Uterus (tissue), 4 donors: Measurements from ENCODE around the gene ITGB5. TPM values are rescaled to one million over a fixed set of nuclear protein-coding genes. Genes with fewer than 3 reads are reported as not detected.

Experiments
- DNase-seq, 2 donors: peaks; one replicate each; pipeline ENCODE4 v3.0.0-alpha.2; 2019 to 2020
- H3K27ac ChIP-seq, 2 donors: fragments of 200-600 bp; sonication (generic); 1 replicate in 1 of 2; 2 replicates in 1 of 2; pipeline ENCODE4 v1.5.1; 2016 to 2018
- H3K27me3 ChIP-seq, 2 donors: fragments of 200-600 bp; sonication (generic); one replicate each; pipeline ENCODE4 v1.5.1; 2018 to 2019; ENCODE audit warnings: control low read depth in 1 of 2
- H3K36me3 ChIP-seq, 2 donors: fragments of 200-600 bp; sonication (generic); one replicate each; pipeline ENCODE4 v1.5.1; 2019; ENCODE audit warnings: control low read depth in 1 of 2
- H3K4me1 ChIP-seq, 2 donors: fragments of 200-600 bp; sonication (generic); one replicate each; pipeline ENCODE4 v1.5.1; 2018 to 2019; ENCODE audit warnings: control low read depth in 1 of 2
- H3K4me3 ChIP-seq, 2 donors: fragments of 200-600 bp; sonication (generic); 1 replicate in 1 of 2; 2 replicates in 1 of 2; pipeline ENCODE4 v1.5.1; 2018 to 2019; ENCODE audit warnings: mild to moderate bottlenecking in 1 of 2
- H3K9me3 ChIP-seq, 2 donors: fragments of 200-600 bp; sonication (generic); one replicate each; pipeline ENCODE4 v1.5.1; 2019; ENCODE audit warnings: control low read depth in 1 of 2
- CTCF ChIP-seq, 4 experiments: fragments of 200-600 bp in 2 of 4; fragments of 450-650 bp in 2 of 4; sonication (generic) in 2 of 4; IDR thresholded peaks; one replicate each; pipeline ENCODE4 v1.5.1; 2016 to 2019; ENCODE audit warnings: antibody characterized with exemption in 4 of 4, mild to moderate bottlenecking in 2 of 4, moderate library complexity in 1 of 4
- POLR2A ChIP-seq, 2 donors: fragments of 450-650 bp; IDR thresholded peaks; one replicate each; pipeline ENCODE4 v1.6.1; 2016; ENCODE audit warnings: antibody characterized with exemption in 2 of 2, mild to moderate bottlenecking in 1 of 2, moderate library complexity in 1 of 2
- intact Hi-C: fragments of 100-400 bp; cut with DNase I; formaldehyde crosslinking; loops from one replicate; pipeline ENCODE4 v1.15.1; 2023; ENCODE audit warnings: low total_unique reads
- microRNA counts, 2 donors: library from miRNA; unstranded; fragments of <30 nt; microRNA quantifications; one replicate each; lab custom pipeline; 2016 to 2017
- microRNA-seq: library from miRNA; unstranded; fragments of <30 nt; microRNA quantifications from one replicate; pipeline ENCODE4, GENCODE V29; 2016; ENCODE audit warnings: borderline microRNAs expressed, borderline replicate concordance
- small RNA-seq: library from RNA; depleted of rRNA; stranded (forward); fragments of <200 nt; gene quantifications from one replicate; pipeline ENCODE3, GENCODE V24; 2016
- total RNA-seq, 4 donors: library from RNA; depleted of rRNA in 3 of 4; stranded (reverse); fragments of >200 nt in 3 of 4; gene quantifications; one replicate each; pipeline versions ENCODE4 v1.1.0 to v1.2.4, GENCODE V29; 2014 to 2023
- donor health status: DM: yes; HTN: yes; CAD: no.

ITGB5 gene
- total RNA-seq, 4 donors from 2014 or later: 28.7 to 106 (median 71.6) TPM

- TF ChIP-seq POLR2A (IDR thresholded peaks at IDR 0.05) (no peak), CTCF (IDR thresholded peaks at IDR 0.05) (no peak)
- Histone ChIP-seq H3K36me3 (no peaks in the 10 kb centered on the region), H3K9me3 (no peaks in the 10 kb centered on the region), H3K4me1 (no peaks in the 10 kb centered on the region), H3K27me3 (no peaks in the 10 kb centered on the region), H3K4me3 (no peak overlapping the region), H3K27ac (no peak overlapping the region)
- DNase-seq: no peak
- intact Hi-C loops: no loop called here
Measured at GRCh38 chr3:124714223-124714853, 172.8 kb downstream of the ITGB5 start.

MicroRNAs within 50 kb of the gene (microRNA counts, 767-probe panel; counts per million panel counts)
- microRNA hsa-miR-544b (lab: Ali Mortazavi, UCI): 0 counts per million in 2 donors

Small RNA genes within 50 kb of the gene (microRNA-seq; reads per million reads assigned to microRNA genes)
- not detected for gene MIR544B

Small RNA genes within 50 kb of the gene (small RNA-seq; reads per million reads assigned to genes)
- gene MIR544B: not detected

Other genes starting within 250 kb of the ITGB5 start
- 10 to 100 TPM in 3 of 4 donors, 1 to 10 TPM in 1; 5.4 to 54.8 (median 19.9) TPM for gene UMPS, start 156.9 kb downstream of the ITGB5 start, total RNA-seq
- gene MUC13, start 47.4 kb upstream of the ITGB5 start, total RNA-seq: under 1 TPM in 1 of 4 donors, not detected in 3; 0.51 TPM
- gene HEG1, start 168.6 kb upstream of the ITGB5 start, total RNA-seq: 10 to 100 TPM; 64.8 to 97.0 (median 71.7) TPM